Panc1 (cell line): Measurements from ENCODE around the gene SLC26A3.

Experiments used
- TF ChIP-seq, protein P1 (sequence below): fragments of 450-650 bp; IDR thresholded peaks from 2 replicates; pipeline ENCODE4 v1.5.1; 2017; ENCODE audit warnings: mild to moderate bottlenecking
- TF ChIP-seq, protein P2 (sequence below), 2 experiments: IDR thresholded peaks; 2 replicates each; pipeline ENCODE4 v1.6.1; 2011 to 2012; ENCODE audit warnings: low read depth in 2 of 2, control low read depth in 1 of 2, low read length in 1 of 2, mild to moderate bottlenecking in 1 of 2, moderate library complexity in 1 of 2; ENCODE audit not compliant: insufficient read depth in 1 of 2

DNA sequence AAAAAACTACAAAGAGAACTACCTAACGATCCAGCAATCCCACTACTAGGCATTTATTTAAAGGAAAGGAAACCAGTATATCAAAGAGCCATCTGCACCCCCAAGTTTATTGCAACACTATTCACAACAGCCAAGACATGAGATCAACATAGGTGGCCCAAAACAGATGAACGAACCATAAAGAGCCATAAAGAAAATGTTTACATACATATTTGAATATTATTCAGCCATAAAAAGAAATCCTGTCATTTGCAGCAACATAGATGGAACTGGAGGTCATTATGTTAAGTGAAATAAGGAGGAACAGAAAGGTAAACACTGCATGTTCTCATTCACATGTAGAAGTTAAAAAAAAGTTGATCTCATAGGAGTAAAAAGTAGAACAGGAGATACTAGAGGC lies 15.6 kb upstream of the SLC26A3 start:
- TF ChIP-seq, protein P1, sequence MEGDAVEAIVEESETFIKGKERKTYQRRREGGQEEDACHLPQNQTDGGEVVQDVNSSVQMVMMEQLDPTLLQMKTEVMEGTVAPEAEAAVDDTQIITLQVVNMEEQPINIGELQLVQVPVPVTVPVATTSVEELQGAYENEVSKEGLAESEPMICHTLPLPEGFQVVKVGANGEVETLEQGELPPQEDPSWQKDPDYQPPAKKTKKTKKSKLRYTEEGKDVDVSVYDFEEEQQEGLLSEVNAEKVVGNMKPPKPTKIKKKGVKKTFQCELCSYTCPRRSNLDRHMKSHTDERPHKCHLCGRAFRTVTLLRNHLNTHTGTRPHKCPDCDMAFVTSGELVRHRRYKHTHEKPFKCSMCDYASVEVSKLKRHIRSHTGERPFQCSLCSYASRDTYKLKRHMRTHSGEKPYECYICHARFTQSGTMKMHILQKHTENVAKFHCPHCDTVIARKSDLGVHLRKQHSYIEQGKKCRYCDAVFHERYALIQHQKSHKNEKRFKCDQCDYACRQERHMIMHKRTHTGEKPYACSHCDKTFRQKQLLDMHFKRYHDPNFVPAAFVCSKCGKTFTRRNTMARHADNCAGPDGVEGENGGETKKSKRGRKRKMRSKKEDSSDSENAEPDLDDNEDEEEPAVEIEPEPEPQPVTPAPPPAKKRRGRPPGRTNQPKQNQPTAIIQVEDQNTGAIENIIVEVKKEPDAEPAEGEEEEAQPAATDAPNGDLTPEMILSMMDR: no peak
- TF ChIP-seq, protein P2, sequence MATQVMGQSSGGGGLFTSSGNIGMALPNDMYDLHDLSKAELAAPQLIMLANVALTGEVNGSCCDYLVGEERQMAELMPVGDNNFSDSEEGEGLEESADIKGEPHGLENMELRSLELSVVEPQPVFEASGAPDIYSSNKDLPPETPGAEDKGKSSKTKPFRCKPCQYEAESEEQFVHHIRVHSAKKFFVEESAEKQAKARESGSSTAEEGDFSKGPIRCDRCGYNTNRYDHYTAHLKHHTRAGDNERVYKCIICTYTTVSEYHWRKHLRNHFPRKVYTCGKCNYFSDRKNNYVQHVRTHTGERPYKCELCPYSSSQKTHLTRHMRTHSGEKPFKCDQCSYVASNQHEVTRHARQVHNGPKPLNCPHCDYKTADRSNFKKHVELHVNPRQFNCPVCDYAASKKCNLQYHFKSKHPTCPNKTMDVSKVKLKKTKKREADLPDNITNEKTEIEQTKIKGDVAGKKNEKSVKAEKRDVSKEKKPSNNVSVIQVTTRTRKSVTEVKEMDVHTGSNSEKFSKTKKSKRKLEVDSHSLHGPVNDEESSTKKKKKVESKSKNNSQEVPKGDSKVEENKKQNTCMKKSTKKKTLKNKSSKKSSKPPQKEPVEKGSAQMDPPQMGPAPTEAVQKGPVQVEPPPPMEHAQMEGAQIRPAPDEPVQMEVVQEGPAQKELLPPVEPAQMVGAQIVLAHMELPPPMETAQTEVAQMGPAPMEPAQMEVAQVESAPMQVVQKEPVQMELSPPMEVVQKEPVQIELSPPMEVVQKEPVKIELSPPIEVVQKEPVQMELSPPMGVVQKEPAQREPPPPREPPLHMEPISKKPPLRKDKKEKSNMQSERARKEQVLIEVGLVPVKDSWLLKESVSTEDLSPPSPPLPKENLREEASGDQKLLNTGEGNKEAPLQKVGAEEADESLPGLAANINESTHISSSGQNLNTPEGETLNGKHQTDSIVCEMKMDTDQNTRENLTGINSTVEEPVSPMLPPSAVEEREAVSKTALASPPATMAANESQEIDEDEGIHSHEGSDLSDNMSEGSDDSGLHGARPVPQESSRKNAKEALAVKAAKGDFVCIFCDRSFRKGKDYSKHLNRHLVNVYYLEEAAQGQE (IDR thresholded peaks at IDR 0.05; ENCODE audit: insufficient read depth in 1 of 2, low read depth in 2 of 2, low read length in 1 of 2): no peak
